ENCODE results near the gene ASB7.

DNA sequence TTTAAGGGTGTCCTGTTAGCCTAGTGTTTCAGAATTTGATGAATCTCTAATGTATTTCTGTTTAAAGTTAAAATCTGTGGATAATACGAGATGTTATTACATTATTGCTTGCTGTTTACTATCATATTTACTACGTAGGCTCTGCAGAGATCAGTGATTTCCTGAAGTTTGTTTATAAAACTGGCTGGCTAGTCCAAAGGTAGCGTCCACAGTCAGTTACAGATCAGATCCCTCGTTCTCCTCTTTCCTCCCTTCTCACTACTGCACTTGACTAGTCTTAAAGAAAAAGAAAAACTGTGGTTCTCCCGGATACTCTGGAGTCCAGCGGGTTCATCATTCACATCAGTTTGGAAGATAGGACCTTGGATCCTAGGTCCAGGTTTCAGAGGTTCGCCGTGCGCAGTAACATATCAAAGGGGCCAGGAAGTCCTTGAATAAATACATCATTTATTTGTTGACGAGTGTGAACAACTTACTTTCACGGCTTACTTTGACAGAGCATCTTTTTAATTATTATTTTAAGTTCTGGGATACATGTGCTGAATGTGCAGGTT is 35.9 kb downstream of the ASB7 start:
- TF ChIP-seq, protein P1, sequence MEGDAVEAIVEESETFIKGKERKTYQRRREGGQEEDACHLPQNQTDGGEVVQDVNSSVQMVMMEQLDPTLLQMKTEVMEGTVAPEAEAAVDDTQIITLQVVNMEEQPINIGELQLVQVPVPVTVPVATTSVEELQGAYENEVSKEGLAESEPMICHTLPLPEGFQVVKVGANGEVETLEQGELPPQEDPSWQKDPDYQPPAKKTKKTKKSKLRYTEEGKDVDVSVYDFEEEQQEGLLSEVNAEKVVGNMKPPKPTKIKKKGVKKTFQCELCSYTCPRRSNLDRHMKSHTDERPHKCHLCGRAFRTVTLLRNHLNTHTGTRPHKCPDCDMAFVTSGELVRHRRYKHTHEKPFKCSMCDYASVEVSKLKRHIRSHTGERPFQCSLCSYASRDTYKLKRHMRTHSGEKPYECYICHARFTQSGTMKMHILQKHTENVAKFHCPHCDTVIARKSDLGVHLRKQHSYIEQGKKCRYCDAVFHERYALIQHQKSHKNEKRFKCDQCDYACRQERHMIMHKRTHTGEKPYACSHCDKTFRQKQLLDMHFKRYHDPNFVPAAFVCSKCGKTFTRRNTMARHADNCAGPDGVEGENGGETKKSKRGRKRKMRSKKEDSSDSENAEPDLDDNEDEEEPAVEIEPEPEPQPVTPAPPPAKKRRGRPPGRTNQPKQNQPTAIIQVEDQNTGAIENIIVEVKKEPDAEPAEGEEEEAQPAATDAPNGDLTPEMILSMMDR (conservative IDR thresholded peaks at IDR 0.05; ENCODE audit: low read depth, low read length) = no peak
- no peak for TF ChIP-seq EZH2 (IDR thresholded peaks at IDR 0.05; ENCODE audit: borderline replicate concordance, low read depth, low read length, poor library complexity, severe bottlenecking)

All from A673 (cell line).